Right ventricle myocardium inferior (tissue), 1 donor: Measurements from ENCODE around the gene NUDCD3. TPM values are rescaled to one million over a fixed set of nuclear protein-coding genes. Genes with fewer than 3 reads are reported as not detected.
A peak's percentile ranks its signal among the peaks of the same experiment; 100 is the strongest.
"Not testable (repeated sequence)": the region's sequence is repeated elsewhere in the genome, so short reads cannot be mapped to it uniquely, and the experiment has no call there.

Source experiments
- ATAC-seq: fragments of 200-7000 bp; cut with Tn5 transposase; one replicate; pipeline ENCODE4 v1.9.1; 2020; ENCODE audit warnings: mild to moderate bottlenecking, moderate library complexity
- DNase-seq: peaks from one replicate; pipeline ENCODE4 v3.0.0; 2021; ENCODE audit errors: missing footprints
- intact Hi-C: fragments of 100-400 bp; cut with DNase I; formaldehyde crosslinking; loops from one replicate; pipeline ENCODE4 v1.11.0; 2022
- total RNA-seq: library from RNA; stranded (reverse); fragmentation: NEBNext Ultra II Directional; extraction: Animal tissue kit (Norgen Biotek cat#: 25700); gene quantifications from one replicate; pipeline ENCODE4 v1.2.1, GENCODE V29; 2021
- donor health status: DM: no; HTN: yes; CAD: no; lungs with severe emphysema.

The NUDCD3 gene
- total RNA-seq, 1 donor from 2014 or later: 112 TPM

- no peak for ATAC-seq
- DNase-seq: no peak
- intact Hi-C loops: loop anchor here (5.0 kb wide), 1 partner anchor 40 kb away; no protein-coding TSS in a partner anchor
Measured at GRCh38 chr7:44432381-44432977, 58.0 kb downstream of the NUDCD3 start.

- intact Hi-C loops: loop anchor here (5.0 kb wide), 1 partner anchor 41 kb away; no protein-coding TSS in a partner anchor
- DNase-seq: no peak
- ATAC-seq: peak; percentile 40
Measured at GRCh38 chr7:44431091-44431608, 59.3 kb downstream of the NUDCD3 start.

DNA sequence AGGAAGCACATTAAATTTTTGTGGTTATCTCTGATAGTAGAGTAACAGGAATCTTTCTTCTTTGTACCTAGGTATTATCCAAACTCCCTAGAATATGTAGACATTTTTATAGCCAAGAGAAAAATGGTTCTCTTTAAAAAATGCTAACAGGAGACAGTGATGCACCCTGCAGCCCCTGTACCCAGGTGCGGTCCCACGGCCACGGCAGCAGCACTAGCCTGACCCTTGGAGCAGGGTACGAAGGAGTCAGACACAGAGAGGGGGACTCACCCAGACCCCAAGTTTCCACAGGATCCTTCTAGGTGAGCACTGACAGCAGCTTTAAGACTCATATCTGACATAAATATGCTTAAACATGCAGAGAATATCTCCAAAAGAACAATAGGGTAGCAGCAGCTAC, 60.4 kb downstream of the NUDCD3 start:
- no peak for DNase-seq
- intact Hi-C loops: loop anchor here (5.0 kb wide), 1 partner anchor 42 kb away; no protein-coding TSS in a partner anchor
- ATAC-seq: no peak

- DNase-seq, ATAC-seq, intact Hi-C loops: not testable (repeated sequence)
Measured at GRCh38 chr7:44424762-44425161, 65.7 kb downstream of the NUDCD3 start.

DNA sequence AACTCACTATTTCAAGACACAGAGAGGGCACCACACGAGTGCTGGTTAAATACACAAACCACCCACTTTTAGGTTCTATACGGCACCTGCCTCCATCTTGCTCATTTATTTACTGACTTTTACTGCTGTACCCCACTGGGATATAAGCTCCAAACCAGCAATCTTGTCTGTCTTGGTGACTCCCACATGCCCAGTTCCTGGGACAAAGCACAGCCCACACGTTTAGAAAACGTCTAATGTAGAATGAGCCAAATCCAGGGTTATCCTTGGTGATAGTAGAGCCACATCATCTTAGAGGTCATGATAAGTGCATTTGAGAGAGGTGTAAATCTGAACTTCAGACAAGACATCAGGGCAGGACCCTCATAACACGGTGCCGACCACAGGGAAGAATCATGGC, 73.5 kb downstream of the NUDCD3 start:
- DNase-seq (no peak), ATAC-seq (no peak)
- intact Hi-C loops: no loop called here

- DNase-seq (no peak), ATAC-seq (no peak)
- intact Hi-C loops: no loop called here
Measured at GRCh38 chr7:44415510-44415909, 74.9 kb downstream of the NUDCD3 start.

DNA sequence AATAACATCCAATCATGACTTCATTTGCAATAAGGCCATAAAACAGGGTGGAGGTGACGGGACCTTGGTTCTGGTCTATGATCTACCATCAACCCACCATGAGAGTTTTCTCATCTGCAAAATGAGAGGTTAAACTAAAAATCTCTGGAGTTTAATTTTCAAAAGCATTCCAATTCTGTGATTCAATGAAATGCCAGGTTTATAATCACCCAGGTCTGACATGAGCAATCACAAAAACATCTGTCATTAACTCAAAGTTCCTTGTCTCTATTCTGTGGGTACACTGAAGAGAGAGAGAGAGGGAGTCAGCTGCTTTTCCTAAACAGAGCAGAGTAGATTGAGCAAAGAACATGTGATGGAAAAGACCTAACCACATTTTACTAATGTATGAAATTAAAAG, 75.4 kb downstream of the NUDCD3 start:
- DNase-seq (no peak), ATAC-seq (no peak)
- intact Hi-C loops: no loop called here

DNA sequence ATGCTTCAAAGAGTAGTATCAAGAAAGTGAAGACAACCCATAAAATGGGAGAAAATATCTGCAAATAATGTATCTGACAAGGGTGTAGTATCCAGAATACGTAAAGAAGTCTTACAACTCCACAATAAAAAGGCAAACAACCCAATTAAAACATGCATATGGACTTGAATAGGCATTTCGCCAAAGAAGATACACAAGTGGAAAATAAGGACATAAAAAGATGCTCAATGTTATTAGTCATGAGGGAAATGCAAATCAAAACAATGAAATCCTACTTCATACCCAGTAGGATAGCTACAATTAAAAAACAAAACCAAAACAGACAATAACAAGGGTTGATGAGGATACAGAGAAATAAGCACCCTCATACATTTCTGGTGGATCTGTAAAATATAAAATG, 79.2 kb downstream of the NUDCD3 start:
- intact Hi-C loops: no loop called here
- DNase-seq (no peak), ATAC-seq (no peak)

DNA sequence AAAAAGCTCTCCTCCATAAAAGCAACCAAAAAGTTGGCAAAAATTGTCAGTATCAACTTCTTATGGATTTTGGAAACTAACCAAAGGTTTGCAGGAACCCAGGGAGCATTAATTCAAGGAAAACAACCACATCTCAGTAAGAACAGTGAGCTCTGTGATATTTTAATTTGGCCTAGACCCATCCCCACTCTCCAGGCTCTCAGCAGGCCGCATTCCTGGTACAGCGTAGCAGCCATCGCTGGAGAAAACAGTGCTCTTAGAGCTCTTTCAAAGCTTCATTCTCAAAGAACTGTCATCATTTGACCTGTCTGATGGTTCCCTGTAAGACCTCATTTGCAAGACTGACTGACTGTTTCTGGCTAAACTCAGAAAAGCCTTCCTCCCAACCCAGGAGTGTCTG, 81.9 kb downstream of the NUDCD3 start:
- ATAC-seq (no peak), DNase-seq (no peak)
- intact Hi-C loops: no loop called here

- ATAC-seq: peak; percentile 66
- no peak for DNase-seq
- intact Hi-C loops: loop anchor here (5.0 kb wide), 1 partner anchor 69 kb away; no protein-coding TSS in a partner anchor
Measured at GRCh38 chr7:44403775-44404174, 86.7 kb downstream of the NUDCD3 start.

GRCh38 chr7:44403176-44403759, 87.2 kb downstream of the NUDCD3 start:
- DNase-seq: no peak
- ATAC-seq: peak; percentile 57
- intact Hi-C loops: loop anchor here (5.0 kb wide), 1 partner anchor 69 kb away; no protein-coding TSS in a partner anchor

DNA sequence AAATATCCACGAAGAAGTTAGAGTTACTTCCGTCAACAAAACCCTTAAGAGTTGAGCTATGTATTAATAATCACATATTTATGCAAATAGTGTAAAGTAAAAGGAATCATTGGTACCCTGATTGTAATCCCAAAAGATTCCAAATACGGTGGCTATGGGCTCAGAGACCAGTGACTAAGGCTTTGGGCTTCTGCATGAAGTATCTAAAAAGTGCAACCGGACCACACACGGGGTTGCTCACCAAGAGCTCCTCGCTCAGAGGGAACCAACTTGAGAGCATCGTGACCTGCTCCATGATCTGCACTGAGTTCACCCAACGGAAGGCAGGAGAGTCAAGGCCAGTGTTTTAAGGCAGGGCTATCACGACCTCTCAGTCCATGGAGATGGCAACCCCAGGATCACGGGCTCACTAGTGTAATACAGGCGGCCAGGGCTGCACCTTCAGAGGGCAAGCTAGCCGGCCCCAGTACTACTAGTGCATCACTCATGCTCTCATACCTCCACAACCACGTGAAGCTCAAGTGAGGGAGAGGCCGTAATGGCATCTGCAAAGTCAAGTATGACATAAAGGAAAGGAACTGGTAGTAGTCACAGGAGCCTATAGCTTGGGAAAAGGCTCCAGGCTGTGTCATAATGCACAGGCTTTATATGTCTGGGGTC, 87.9 kb downstream of the NUDCD3 start:
- ATAC-seq (no peak), DNase-seq (no peak)
- intact Hi-C loops: loop anchor here (5.0 kb wide), 1 partner anchor 70 kb away; no protein-coding TSS in a partner anchor

- intact Hi-C loops: loop anchor here (5.0 kb wide), 1 partner anchor 71 kb away; no protein-coding TSS in a partner anchor
- DNase-seq: no peak
- no peak for ATAC-seq
Measured at GRCh38 chr7:44401692-44402091, 88.8 kb downstream of the NUDCD3 start.

DNA sequence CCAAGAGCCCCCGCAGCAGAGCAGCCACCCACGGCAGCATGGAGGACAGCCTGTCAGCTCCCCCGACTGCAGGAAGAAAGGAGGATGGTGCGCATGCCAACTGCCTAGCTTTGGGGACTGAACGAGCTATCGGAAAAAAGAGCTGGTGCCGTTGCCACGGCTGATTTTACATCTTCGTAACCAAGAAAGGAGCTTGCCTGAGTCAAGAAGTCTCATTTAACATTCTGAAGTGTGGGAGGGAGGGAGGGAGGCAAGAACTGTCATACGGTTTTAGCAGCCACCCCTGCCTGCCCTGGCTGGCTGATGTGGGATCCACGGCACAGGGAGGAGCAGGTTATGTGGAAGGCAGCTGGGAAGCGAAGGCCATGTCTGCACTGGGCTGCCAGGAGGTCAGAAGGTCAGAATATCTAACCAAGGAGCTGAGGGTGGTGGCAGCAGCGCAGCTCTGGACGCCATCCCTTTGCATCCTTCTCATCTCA, 90.4 kb downstream of the NUDCD3 start:
- no peak for ATAC-seq
- DNase-seq: no peak

GRCh38 chr7:44398953-44399574, 91.4 kb downstream of the NUDCD3 start:
- ATAC-seq (no peak), DNase-seq (no peak)
- intact Hi-C loops: no loop called here

More for the DNA sequence above, 90.4 kb downstream of the NUDCD3 start:
- intact Hi-C loops: loop anchor here (5.0 kb wide), 1 partner anchor 72 kb away; no protein-coding TSS in a partner anchor

DNA sequence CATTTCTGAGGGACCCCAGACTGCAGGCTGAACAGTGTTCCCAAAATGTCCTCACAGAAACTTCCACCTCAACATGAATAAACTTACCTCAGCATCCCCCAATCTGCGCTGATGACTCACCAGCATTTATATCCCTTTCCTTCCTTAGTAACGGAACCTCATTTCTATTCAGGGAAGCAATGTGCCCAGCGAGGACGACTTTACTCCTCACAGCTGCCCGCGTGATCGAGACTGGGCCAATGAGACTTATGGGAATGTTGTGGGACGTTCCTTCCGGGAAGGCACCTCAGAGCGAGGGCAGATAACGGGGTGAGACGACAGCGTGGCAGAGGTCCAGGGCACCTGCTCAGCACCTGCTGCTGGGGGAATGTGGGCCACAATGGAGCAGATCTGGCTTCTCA, 91.9 kb downstream of the NUDCD3 start:
- intact Hi-C loops: no loop called here
- no peak for DNase-seq
- peak; percentile 29 for ATAC-seq

DNA sequence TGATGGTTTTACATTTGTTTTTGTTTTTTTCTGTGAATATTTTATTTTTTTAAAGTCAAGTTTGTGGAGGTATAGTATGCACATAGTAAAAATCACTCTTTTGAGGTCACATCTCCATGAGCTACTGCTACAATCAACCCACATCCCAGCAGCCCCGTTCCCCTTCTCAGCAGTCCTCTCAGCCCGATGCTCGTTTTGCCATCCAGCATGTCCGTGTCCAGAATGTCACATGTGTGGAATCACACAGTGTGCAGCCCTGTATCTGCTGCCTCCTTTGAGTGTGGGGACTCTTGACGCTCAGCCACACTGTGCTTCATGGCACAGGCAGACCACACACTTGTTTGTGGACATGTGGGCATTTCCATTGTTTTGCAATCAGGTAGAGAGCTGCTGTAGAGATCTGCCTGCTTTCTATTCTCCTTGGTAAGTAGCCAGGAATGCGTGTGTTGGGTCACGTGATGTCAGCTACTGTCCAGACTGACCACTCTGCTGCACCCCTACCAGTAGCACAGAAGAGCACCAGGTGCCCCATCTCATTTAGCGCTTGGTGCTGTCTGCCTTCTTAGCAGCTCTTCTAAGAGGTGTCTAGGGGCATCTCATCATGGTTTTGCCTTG, 93.4 kb downstream of the NUDCD3 start:
- intact Hi-C loops: no loop called here
- DNase-seq (no peak), ATAC-seq (no peak)

GRCh38 chr7:44396496-44396895, 94.0 kb downstream of the NUDCD3 start:
- intact Hi-C loops: no loop called here
- no peak for DNase-seq

DNA sequence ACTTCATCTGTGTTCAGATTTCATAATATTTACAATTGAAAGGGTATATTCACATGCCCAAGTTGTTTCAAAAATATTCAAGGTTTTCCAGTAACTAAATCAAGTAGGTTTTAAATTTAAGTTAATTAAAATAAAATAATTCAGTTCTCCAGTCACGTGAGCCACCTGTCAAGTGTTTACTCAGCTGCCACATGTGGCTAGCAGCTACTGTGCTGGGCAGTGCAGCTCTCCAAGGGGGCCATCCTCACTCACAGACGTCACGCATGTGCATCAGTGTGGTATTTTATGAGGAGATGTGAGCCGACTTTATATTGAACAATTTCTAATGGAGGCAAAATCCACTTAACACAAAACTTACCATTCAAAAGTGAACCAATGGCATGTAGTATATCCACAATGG, 95.4 kb downstream of the NUDCD3 start:
- ATAC-seq (no peak), DNase-seq (no peak)
- intact Hi-C loops: no loop called here

More at GRCh38 chr7:44396496-44396895, 94.0 kb downstream of the NUDCD3 start:
- ATAC-seq: no peak
